Left kidney (tissue), 2 donors: Measurements from ENCODE around the gene RASL12. TPM values are rescaled to one million over a fixed set of nuclear protein-coding genes. Genes with fewer than 3 reads are reported as not detected.
"Not testable (repeated sequence)": the region's sequence is repeated elsewhere in the genome, so short reads cannot be mapped to it uniquely, and the experiment has no call there.

ENCODE experiments used
- DNase-seq: peaks from one replicate; pipeline ENCODE4 v3.0.0-alpha.2; 2013
- polyA plus RNA-seq: library from polyadenylated mRNA; unstranded; fragments of 120-200 nt; gene quantifications from one replicate; pipeline ENCODE4 v1.2.1, GENCODE V29; 2013; ENCODE audit not compliant: insufficient read length

RASL12 gene
- polyA plus RNA-seq, 1 donor: 6.1 TPM

DNA sequence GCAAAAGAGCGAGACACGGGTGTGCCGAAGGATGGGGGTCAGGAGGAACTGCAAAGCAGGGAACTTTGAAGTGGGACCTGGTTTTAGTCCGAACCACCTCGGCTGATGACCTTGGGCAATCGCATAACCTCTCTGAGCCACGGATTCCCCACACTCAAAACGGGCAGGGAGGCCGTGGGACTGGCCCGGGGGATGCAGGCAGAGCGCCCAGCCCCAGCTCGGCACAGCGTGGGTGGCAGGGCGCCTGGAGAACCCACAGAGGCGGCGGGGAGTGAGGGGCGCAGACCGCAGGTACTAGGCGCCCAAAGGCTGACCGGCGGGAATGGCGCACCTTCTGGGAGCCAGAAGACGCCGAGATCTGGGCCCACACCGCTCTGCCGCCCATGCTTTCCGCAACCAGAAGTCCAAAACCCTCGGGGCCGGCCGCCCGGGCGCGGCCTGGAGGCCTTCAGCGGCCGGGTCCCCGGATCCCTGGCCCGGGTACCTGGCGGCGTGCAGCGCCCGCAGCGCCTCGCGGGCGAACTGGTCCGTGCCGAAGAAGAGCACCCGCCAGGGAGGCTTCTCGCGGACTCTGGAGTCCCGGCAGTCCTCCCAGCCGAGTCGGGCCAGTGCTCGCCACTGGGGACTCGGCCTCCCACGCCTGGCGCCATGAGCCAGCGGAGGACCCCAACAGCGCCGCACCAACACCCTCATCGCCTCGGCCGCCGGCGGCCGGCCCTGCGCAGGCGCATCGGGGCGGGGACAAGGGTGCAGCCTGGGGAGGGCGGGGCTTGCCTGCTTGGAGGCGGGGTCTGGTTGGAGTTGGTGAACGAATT, 38.7 kb downstream of the RASL12 start, which contains the start of gene MTFMT:
Gene MTFMT, minus strand, starts transcription at position 719 of the 815 bp plus-strand sequence. Its CDS starts 26 bp downstream, at position 693.
- peak; percentile 90 for DNase-seq

GRCh38 chr15:65028338-65028737, 39.5 kb downstream of the RASL12 start:
- DNase-seq: no peak

- DNase-seq: no peak
Observed at GRCh38 chr15:65027593-65027992, 40.2 kb downstream of the RASL12 start.

- DNase-seq: no peak
Observed at GRCh38 chr15:65026756-65027155, 41.0 kb downstream of the RASL12 start.

GRCh38 chr15:65021488-65021887, 46.3 kb downstream of the RASL12 start:
- no peak for DNase-seq

- DNase-seq: no peak
Observed at GRCh38 chr15:65020419-65020818, 47.4 kb downstream of the RASL12 start.

- DNase-seq: not testable (repeated sequence)
Observed at GRCh38 chr15:65011198-65011597, 56.6 kb downstream of the RASL12 start.

DNA sequence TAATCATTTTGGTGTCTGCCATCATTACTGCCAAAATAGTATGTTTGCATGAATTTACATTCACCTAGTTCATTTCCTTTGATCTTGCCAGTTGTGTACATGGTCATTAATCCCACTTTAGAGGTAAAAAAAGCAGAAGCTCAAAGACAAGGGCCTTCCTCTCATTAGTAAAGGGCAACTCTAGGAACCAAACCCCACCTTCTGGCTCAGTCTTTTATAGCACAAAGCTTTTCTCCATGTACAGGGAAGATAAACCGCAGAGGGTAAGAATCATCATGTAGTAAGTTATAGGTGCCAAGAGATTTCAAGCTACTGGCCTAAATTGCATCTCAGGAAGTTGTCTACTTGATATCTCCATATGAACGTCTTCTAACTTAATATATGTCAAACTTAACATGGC, 58.8 kb downstream of the RASL12 start:
- DNase-seq: no peak

DNA sequence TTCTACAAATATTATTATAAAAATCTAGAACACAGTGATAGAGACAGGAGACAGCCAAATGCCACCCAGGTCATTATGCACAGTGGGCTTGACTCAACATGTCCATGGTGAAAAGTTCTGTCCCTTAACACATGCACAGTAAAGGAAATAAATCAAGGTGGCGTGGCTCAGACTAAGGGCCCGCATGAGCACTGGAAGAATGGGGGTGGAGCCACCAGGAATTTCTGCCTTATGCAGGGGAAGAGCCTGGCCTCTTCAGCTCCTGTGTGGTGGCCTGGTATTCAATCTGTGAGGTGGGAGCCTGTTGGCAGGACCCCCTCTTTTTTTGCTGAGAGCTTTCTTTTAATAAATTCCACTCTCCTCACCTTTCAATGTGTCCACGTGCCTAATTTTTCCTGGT, 60.9 kb downstream of the RASL12 start:
- DNase-seq: no peak

DNA sequence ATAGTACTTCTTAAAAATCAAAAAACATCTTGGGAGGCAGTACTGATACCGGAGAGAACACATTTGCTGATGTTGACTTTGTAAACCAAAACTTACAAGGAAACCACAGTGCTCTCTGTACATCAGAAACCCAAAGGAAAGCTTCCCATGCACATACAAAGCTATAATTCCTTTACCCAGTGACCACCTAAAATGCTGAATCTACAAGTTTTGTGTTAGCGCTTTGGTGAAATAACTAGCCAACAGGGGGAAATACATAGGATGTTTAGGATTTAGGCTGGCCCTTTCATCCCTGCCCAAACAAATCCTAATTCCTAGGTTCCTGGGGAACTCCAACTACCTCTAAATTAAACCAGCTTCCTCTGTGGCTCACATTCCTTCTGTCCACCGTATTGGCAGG, 62.8 kb downstream of the RASL12 start:
- DNase-seq: no peak

Other genes starting within 250 kb of the RASL12 start
- 17.9 TPM for gene PIF1, start 242.3 kb downstream of the RASL12 start, polyA plus RNA-seq
- gene PLEKHO2, start 226.1 kb downstream of the RASL12 start, polyA plus RNA-seq: 15.5 TPM
- gene ANKDD1A, start 156.1 kb downstream of the RASL12 start, polyA plus RNA-seq: 8.8 TPM
- gene SPG21, start 78.1 kb downstream of the RASL12 start, polyA plus RNA-seq: 135 TPM
- gene MTFMT, start 38.4 kb downstream of the RASL12 start, polyA plus RNA-seq: 19.9 TPM
- 8.3 TPM for gene SLC51B, start 22.6 kb downstream of the RASL12 start, polyA plus RNA-seq
- gene KBTBD13, start 8.8 kb upstream of the RASL12 start, polyA plus RNA-seq: 0.07 TPM
- 6.9 TPM for gene UBAP1L, start 47.2 kb upstream of the RASL12 start, polyA plus RNA-seq
- gene PDCD7, start 65.8 kb upstream of the RASL12 start, polyA plus RNA-seq: 36.1 TPM
- gene CLPX, start 117.4 kb upstream of the RASL12 start, polyA plus RNA-seq: 76.1 TPM
- 3.8 TPM for gene CILP, start 143.5 kb upstream of the RASL12 start, polyA plus RNA-seq
- gene PARP16, start 218.9 kb upstream of the RASL12 start, polyA plus RNA-seq: 17.9 TPM
- not detected for gene RNU5A-1, start 228.1 kb upstream of the RASL12 start, polyA plus RNA-seq
- not detected for gene RNU5B-1, start 236.7 kb upstream of the RASL12 start, polyA plus RNA-seq